Measurements from ENCODE around the gene FOXA1. TPM values are rescaled to one million over a fixed set of nuclear protein-coding genes. Genes with fewer than 3 reads are reported as not detected.

The FOXA1 gene
- total and polyA plus RNA-seq, 7 donors: 14.4 to 19.4 (median 18.3) TPM; not detected in 4

- Histone ChIP-seq H3K9me3 (no peaks in the 10 kb centered on the region), H3K27ac (no peak overlapping the region), H3K27me3 (peaks cover 74 to 98% (median 97%) of the 10 kb centered on the region in 3 donors), H3K4me1 (peaks cover 0 to 32% (median 26%) of the 10 kb centered on the region in 4 donors), H3K36me3 (no peaks in the 10 kb centered on the region), H3K4me3 (no peak overlapping the region)
- 6 to 11% methylated on average over 4 of the region's 4 CpGs for WGBS, 2 donors
- TF ChIP-seq POLR2AphosphoS5 (IDR thresholded peaks at IDR 0.05): peak in 1 of 4 donors; percentile 1
- no peak for TF ChIP-seq EP300 (IDR thresholded peaks at IDR 0.05)
- intact Hi-C loops (cut with DNase I): no loop called here
- no peak for DNase-seq
These were observed 4.5 kb downstream of the FOXA1 start for GRCh38 chr14:37590428-37591139.

GRCh38 chr14:37589715-37590427 lies 5.2 kb downstream of the FOXA1 start:
- Histone ChIP-seq H3K27ac (no peak overlapping the region), H3K4me1 (peaks cover 0 to 32% (median 25%) of the 10 kb centered on the region in 4 donors), H3K36me3 (no peaks in the 10 kb centered on the region), H3K27me3 (peaks cover 75 to 100% (median 99%) of the 10 kb centered on the region in 3 donors), H3K9me3 (no peaks in the 10 kb centered on the region), H3K4me3 (no peak overlapping the region)
- intact Hi-C loops (cut with DNase I): loop anchor here (10.0 kb wide), 1 partner anchor 285 kb away; no protein-coding TSS in a partner anchor
- TF ChIP-seq CTCF (IDR thresholded peaks at IDR 0.05) (no peak), POLR2AphosphoS5 (IDR thresholded peaks at IDR 0.05) (no peak), EP300 (IDR thresholded peaks at IDR 0.05) (no peak), POLR2A (IDR thresholded peaks at IDR 0.05) (no peak)
- DNase-seq: no peak
- WGBS, 2 donors: 3 to 13% methylated on average over 6 of the region's 6 CpGs

- no peaks in the 10 kb centered on the region for H3K36me3 ChIP-seq
- H3K9me3 ChIP-seq: no peaks in the 10 kb centered on the region
- intact Hi-C loops (cut with DNase I): loop anchor here (10.0 kb wide), 1 partner anchor 286 kb away; no protein-coding TSS in a partner anchor
- no peak overlapping the region for H3K27ac ChIP-seq
- H3K4me1 ChIP-seq: peaks cover 0 to 33% (median 25%) of the 10 kb centered on the region in 4 donors
- whole genome bisulfite sequencing, 2 donors: 4 to 8% methylated on average over 16 of the region's 16 CpGs
- peaks cover 76 to 100% (median 100%) of the 10 kb centered on the region in 3 donors for H3K27me3 ChIP-seq
- H3K4me3 ChIP-seq: no peak overlapping the region
- TF ChIP-seq CTCF (IDR thresholded peaks at IDR 0.05): no peak
- no peak for TF ChIP-seq EP300 (IDR thresholded peaks at IDR 0.05)
- peak in 1 of 4 donors; percentile 43 for TF ChIP-seq POLR2AphosphoS5 (IDR thresholded peaks at IDR 0.05)
- no peak for DNase-seq
These were observed 5.9 kb downstream of the FOXA1 start for GRCh38 chr14:37588956-37589714.

DNA sequence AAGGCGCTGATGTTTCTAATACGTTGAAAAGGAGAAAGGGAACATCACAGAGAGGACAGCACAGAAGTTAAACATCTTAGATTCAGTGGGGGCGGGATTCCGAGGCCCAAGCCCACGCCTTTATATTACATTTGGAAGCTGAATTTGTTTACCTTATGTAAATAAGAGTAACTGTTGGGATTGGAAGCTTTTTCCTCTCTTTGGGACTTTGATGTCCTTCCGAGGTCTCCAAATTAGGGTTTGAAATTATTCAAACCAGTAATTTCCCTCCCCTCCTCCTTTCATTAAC lies 6.4 kb downstream of the FOXA1 start:
- TF ChIP-seq CTCF (IDR thresholded peaks at IDR 0.05): no peak
- TF ChIP-seq POLR2AphosphoS5 (IDR thresholded peaks at IDR 0.05): no peak
- TF ChIP-seq EP300 (IDR thresholded peaks at IDR 0.05): no peak
- no peak for TF ChIP-seq POLR2A (IDR thresholded peaks at IDR 0.05)

More for the DNA sequence above, 6.4 kb downstream of the FOXA1 start:
- Histone ChIP-seq H3K27ac (no peak overlapping the region), H3K27me3 (peaks cover 76 to 100% (median 100%) of the 10 kb centered on the region in 3 donors), H3K4me1 (peaks cover 0 to 35% (median 27%) of the 10 kb centered on the region in 4 donors), H3K4me3 (no peak overlapping the region), H3K36me3 (no peaks in the 10 kb centered on the region), H3K9me3 (no peaks in the 10 kb centered on the region)
- no peak for DNase-seq
- 4 to 15% methylated on average over 6 of the region's 6 CpGs for WGBS, 2 donors
- intact Hi-C loops (cut with DNase I): loop anchor here (10.0 kb wide), 1 partner anchor 286 kb away; no protein-coding TSS in a partner anchor

Measured in sigmoid colon (tissue), 7 donors.